Posterior vena cava (tissue), 2 donors: ENCODE results near the gene CLCA4. TPM values are rescaled to one million over a fixed set of nuclear protein-coding genes. Genes with fewer than 3 reads are reported as not detected.

Experiments used
- DNase-seq: peaks from one replicate; pipeline ENCODE4 v3.0.0-alpha.2; 2020; ENCODE audit warnings: low spot score
- intact Hi-C, 2 donors: fragments of 100-400 bp; cut with DNase I; formaldehyde crosslinking; loops; one replicate each; pipeline versions ENCODE4 v1.14.1 to v1.14.2; 2022 to 2023
- total RNA-seq, 2 donors: library from RNA; stranded (reverse); fragmentation: NEBNext Ultra II Directional; extraction: Animal tissue kit (Norgen Biotek cat#: 25700); gene quantifications; one replicate each; pipeline ENCODE4 v1.2.1, GENCODE V29; 2021
- donor health status: DM: yes; HTN: yes; CAD: no.
- donor health status: DM: yes; HTN: yes; CAD: no.

Gene CLCA4
- total RNA-seq, 2 donors from 2014 or later: not detected

- intact Hi-C loops: no loop called here
- DNase-seq: no peak
Measured at GRCh38 chr1:86522240-86522639, 24.6 kb upstream of the CLCA4 start.

DNA sequence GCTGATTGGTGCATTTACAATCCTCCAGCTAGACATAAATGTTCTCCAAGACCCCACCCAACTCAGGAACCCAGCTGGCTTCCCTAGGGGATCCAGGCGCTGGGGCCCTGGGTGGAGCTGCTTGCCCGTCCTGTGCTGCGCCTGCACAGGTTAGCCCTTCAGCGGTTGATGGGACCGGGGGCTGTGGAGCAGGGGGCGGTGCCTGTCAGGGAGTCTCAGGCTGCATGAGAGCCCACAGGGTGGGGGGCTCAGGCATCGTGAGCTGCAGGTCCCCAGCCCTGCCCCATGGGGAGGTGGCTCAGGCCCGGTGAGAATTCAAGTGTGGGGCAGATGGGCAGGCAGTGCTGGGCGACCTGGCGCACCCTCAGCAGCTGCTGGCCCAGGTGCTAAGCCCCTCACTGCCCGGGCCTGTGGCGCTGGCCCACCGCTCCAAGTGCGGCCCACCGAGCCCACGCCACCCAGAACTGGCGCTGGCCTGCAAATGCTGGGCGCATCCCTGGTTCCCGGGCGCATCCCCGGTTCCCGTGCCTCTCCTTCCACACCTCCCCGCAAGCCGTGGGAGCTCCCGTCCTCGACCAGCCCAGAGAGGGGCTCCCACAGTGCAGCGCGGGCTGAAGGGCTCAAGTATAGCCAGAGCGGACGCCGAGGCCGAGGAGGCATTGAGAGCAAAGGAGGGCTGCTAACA lies 23.1 kb upstream of the CLCA4 start:
- intact Hi-C loops: no loop called here
- peak; percentile 78 for DNase-seq

GRCh38 chr1:86527306-86527705 lies 19.6 kb upstream of the CLCA4 start:
- intact Hi-C loops: no loop called here
- DNase-seq: no peak

GRCh38 chr1:86530211-86530845 lies 16.6 kb upstream of the CLCA4 start:
- intact Hi-C loops: no loop called here
- DNase-seq: no peak

DNA sequence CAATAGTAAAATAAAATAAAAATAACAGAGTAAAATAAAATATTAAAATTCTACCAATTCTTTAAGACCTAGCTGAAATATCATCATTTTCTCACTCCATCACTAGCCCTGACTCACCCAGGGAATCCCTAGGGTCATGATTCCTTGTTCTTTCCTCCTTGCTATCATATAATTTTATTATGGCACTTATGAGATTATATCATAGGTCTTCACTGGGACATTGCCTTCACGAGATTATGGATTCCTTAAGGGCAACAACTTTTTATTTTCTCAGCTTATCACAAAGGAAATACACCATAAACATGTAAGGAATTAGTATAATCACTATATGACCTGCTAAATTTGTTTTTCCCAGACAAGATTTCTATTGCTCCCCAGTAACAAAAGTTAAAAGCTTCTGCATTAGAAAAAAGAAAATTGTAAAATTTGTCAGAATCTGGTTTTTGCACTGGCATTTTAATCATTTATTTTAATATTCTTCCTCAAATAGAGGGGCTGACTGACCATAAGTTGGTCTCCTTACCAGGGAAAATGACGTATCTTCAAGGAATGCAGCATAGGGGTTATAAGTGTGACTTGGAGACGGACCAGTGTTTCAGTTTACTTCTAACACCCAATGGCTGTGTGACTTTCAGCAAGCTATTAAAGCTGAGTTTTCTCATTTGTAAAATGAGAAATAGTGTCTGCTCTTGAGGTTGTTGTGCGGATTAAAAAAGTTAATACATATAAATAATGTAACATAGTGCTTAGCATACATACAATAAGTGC lies 8.8 kb upstream of the CLCA4 start:
- DNase-seq: no peak
- intact Hi-C loops: no loop called here

GRCh38 chr1:86538775-86539174 lies 8.1 kb upstream of the CLCA4 start:
- intact Hi-C loops: no loop called here
- no peak for DNase-seq

DNA sequence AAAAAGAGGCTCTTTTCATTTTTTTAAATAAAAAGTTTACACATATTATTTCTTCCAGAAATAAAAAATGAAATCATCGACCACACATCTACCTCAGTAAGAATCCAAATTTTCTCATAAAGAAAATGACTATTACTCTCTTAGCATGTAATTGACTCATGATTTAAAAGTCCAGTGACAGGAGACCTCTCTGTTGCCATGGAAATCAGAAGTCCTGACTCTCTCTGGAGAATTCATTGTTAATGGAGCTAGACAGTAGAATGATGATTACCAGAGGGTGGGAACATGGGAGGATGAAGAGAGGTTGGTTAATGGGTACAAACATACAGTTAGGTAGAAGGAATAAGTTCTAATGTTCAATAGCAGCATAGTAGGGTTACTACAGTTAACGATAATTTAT lies 5.0 kb upstream of the CLCA4 start:
- no peak for DNase-seq
- intact Hi-C loops: no loop called here

- intact Hi-C loops: no loop called here
- DNase-seq: no peak
Measured at GRCh38 chr1:86542631-86543030, 4.2 kb upstream of the CLCA4 start.

- DNase-seq: no peak
- intact Hi-C loops: no loop called here
Measured at GRCh38 chr1:86548839-86549238, 2.0 kb downstream of the CLCA4 start.

- no peak for DNase-seq
- intact Hi-C loops: no loop called here
Measured at GRCh38 chr1:86551305-86551704, 4.4 kb downstream of the CLCA4 start.

DNA sequence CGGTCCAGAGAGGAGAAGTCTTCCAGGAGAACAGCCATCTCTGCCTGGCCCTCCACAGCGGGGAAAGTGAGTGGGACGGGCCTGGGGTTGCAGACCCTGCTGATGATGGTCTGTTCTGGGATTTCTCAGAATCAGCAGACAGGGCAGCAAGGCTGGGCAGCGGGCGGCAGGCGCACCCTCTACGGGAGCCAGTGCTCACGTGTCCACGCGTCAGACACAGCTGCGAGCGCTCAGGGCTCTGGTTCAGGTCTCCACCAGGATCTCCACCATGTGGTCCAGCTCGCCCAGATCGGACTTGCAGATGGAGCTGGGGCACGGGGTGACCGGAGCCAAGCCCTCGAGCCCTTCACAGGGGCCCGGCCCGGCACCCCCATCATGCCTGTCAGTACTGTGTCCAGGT lies 5.5 kb downstream of the CLCA4 start:
- intact Hi-C loops: no loop called here
- peak; percentile 80 for DNase-seq

- no peak for DNase-seq
- intact Hi-C loops: no loop called here
Measured at GRCh38 chr1:86557739-86558138, 10.9 kb downstream of the CLCA4 start.

- no peak for DNase-seq
- intact Hi-C loops: no loop called here
Measured at GRCh38 chr1:86563849-86564248, 17.0 kb downstream of the CLCA4 start.

DNA sequence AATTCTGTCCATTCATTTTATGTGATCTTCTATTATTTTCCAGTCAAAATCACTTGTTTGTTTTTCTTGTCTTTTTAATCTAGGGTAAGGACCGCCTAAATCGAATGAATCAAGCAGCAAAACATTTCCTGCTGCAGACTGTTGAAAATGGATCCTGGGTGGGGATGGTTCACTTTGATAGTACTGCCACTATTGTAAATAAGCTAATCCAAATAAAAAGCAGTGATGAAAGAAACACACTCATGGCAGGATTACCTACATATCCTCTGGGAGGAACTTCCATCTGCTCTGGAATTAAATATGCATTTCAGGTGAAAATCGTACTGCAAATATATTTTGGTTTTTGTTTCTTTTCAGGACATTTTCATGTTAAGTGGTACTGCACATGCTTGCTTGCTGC lies 20.5 kb downstream of the CLCA4 start:
- DNase-seq: no peak
- intact Hi-C loops: no loop called here

DNA sequence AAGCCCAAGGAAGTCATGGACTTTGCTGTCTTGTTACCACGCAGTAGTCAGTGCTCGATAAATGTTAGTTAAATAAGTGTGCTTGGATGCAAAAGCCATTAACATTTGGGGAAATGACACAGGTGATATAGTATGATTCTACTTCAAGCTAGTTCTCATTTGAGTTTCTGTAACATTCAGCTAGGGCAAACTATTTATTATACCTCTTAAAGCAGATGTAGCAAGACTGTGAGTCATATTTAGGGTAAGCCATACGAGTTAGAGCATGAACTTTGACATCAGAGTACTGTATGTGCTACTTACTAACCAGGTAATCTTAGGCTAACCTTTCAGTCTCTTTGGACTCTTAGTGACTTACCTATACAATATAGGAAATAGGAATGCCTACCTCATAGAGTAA lies 21.0 kb downstream of the CLCA4 start:
- no peak for DNase-seq
- intact Hi-C loops: no loop called here

DNA sequence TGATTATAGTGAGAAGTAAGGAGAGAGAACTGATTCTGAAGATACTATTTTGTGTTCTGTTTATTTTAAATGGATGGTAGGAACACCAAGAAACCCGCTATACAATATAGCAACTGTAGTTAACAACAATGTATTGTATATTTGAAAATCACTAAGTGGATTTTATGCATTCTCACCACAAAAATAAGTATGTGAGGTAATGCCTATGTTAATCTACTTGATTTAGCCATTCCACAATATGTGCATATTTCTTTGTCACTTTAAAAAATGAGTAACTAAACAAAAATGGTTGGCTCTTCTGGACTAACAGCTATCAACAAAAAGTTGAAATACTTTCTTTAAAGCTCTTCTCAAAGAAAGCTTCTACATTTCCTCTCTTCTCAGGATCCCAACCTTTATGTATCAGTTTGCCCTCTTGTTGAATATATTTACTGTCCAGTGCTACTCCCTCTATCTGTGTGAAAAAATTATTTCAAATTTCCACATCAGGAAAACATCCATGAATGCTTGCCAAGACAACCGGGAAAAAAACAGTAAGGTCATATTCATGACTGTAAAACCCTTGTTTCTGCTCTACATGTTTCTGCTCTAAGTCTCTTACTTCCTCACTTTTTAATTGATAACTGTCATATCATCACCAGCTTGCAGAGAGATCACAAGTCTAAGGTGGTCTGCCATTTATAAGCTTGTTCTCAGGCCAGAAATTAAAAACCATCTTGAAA lies 27.0 kb downstream of the CLCA4 start:
- DNase-seq: no peak
- intact Hi-C loops: no loop called here

DNA sequence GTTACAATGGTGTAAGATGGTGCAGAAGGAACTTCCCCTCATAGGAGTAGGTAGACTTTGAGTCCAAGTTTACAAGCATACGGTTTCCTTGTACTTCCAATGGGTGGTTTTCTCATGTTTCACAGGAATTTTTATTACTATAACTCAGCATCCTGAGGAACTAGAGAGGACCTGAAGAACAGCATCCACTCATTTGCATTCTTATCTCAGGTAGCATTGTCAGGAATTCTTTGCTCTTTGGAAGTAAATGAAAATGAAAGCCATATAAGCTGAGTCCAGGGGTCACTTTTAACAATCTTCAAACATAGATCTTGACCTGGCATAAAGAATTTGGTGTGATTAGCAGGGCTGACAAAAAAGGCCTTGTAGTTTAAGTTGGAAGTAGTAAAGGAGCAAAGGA lies 34.4 kb downstream of the CLCA4 start:
- intact Hi-C loops: no loop called here
- DNase-seq: no peak

DNA sequence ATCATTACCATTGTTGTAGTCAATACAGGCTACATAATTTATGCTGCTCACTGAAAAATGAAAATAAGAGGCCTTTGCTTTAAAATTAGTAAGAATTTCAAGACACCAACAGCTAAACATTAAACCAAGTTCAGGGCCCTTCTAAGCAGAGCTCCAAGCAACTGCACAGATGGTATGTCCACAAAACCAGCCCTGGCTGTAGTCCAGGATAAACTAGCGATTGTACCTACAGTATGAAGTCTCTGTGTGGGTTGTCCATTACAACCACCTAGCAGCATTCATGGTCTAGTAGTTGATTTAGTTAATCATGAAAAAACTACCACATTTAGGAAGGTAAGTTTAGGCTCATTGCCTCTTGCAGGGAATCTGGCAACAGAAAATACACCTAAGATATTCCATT lies 35.3 kb downstream of the CLCA4 start:
- intact Hi-C loops: no loop called here
- no peak for DNase-seq

DNA sequence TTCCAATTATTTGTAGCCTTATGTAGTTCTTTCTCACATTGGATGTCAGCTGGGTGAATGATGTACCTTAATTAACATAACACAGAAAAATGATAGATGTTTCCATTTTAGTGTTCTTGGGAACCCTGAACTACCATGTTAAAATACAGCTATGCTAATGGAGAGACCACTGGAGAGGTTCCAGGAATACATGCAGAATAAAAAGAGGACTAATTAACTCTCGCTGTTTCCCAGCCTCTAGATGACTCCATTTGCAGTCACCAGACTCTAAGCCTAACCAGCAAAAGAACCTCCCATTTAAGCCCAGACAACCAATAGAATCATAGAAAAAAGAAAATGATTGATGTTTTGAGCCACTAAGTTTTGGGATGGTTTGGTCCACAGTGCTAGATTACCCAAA lies 36.2 kb downstream of the CLCA4 start:
- DNase-seq: no peak
- intact Hi-C loops: no loop called here

DNA sequence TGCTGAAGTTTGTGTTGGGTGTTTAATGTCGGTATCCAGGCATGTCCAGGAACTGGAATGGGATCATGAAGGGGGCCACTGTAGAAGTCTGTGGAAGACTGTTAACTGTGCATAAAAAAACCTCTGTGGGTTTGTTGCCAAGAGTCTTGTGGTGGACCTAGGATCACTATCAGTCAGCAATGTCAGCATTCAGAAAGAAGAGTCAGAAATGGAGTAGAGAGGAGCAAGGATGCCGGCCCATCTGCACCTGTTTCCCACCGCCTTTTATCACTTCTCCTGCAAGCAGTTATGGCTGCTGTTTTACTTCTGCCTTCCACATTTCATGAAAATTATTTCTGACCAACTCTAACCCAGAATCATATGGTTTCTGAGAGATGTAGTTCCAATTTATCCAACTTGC lies 36.7 kb downstream of the CLCA4 start:
- intact Hi-C loops: no loop called here
- DNase-seq: no peak
